ENCODE data around the gene PTH1R.

PTH1R gene

GRCh38 chr3:46934072-46934471, 56.6 kb downstream of the PTH1R start:
- no peak for DNase-seq

GRCh38 chr3:46934498-46935167, 57.1 kb downstream of the PTH1R start:
- DNase-seq = no peak

GRCh38 chr3:46935168-46935858, 57.8 kb downstream of the PTH1R start:
- DNase-seq = no peak

GRCh38 chr3:46935989-46936558, 58.6 kb downstream of the PTH1R start:
- no peak for DNase-seq

GRCh38 chr3:46936733-46937250, 59.3 kb downstream of the PTH1R start:
- no peak for DNase-seq

GRCh38 chr3:46938118-46938517, 60.6 kb downstream of the PTH1R start:
- DNase-seq = no peak

- DNase-seq = no peak
These were observed 62.3 kb downstream of the PTH1R start for GRCh38 chr3:46939578-46940445.

GRCh38 chr3:46942076-46942475, 64.6 kb downstream of the PTH1R start:
- no peak for DNase-seq

- no peak for DNase-seq
These were observed 65.1 kb downstream of the PTH1R start for GRCh38 chr3:46942481-46943236.

- no peak for DNase-seq
These were observed 66.0 kb downstream of the PTH1R start for GRCh38 chr3:46943237-46944187.

- no peak for DNase-seq
These were observed 66.7 kb downstream of the PTH1R start for GRCh38 chr3:46944191-46944590.

- no peak for DNase-seq
These were observed 68.9 kb downstream of the PTH1R start for GRCh38 chr3:46946416-46946815.

- no peak for DNase-seq
These were observed 69.5 kb downstream of the PTH1R start for GRCh38 chr3:46946856-46947545.

- DNase-seq = no peak
These were observed 70.0 kb downstream of the PTH1R start for GRCh38 chr3:46947546-46947901.

- DNase-seq = no peak
These were observed 70.7 kb downstream of the PTH1R start for GRCh38 chr3:46947981-46948791.

- DNase-seq = no peak
These were observed 71.5 kb downstream of the PTH1R start for GRCh38 chr3:46948830-46949671.

GRCh38 chr3:46950177-46950576, 72.7 kb downstream of the PTH1R start:
- DNase-seq = no peak

- no peak for DNase-seq
These were observed 73.2 kb downstream of the PTH1R start for GRCh38 chr3:46950650-46951241.

Data from cerebellar nuclear complex (tissue), 1 donor.